Activated B cell treated with CpG ODN at 0.5 μM for 24 hours (primary cell): ENCODE results near the gene GPC4. TPM values are rescaled to one million over a fixed set of nuclear protein-coding genes. Genes with fewer than 3 reads are reported as not detected.

Experiments
- ATAC-seq: fragments of 200-7000 bp; cut with Tn5 transposase; one replicate; pipeline ENCODE4 v1.10.0; 2021; ENCODE audit warnings: low read depth, mild to moderate bottlenecking, moderate library complexity
- CTCF ChIA-PET: fragments of 350-600 bp; sonication (Branson Sonifier 250); formaldehyde crosslinking; loops from one replicate; lab custom pipeline; 2021; ENCODE audit warnings: antibody characterized with exemption; lab: Charles Lee
- POLR2A ChIA-PET: fragments of 350-600 bp; sonication (Branson Sonifier 250); formaldehyde crosslinking; loops from one replicate; lab custom pipeline; 2021; ENCODE audit warnings: antibody characterized with exemption; lab: Charles Lee
- DNase-seq: peaks from one replicate; pipeline ENCODE4 v3.0.0; 2022
- H3K27ac Mint-ChIP-seq: one replicate; pipeline ENCODE4 v1.8.0; 2020; ENCODE audit warnings: mixed read lengths
- H3K27me3 Mint-ChIP-seq: one replicate; pipeline ENCODE4 v1.8.0; 2021; ENCODE audit warnings: mixed read lengths
- H3K36me3 Mint-ChIP-seq: one replicate; pipeline ENCODE4 v1.8.0; 2021; ENCODE audit warnings: low read depth, mixed read lengths
- H3K4me1 Mint-ChIP-seq: one replicate; pipeline ENCODE4 v1.8.0; 2021; ENCODE audit warnings: mixed read lengths
- H3K4me3 Mint-ChIP-seq: one replicate; pipeline ENCODE4 v1.8.0; 2020; ENCODE audit warnings: mild to moderate bottlenecking, mixed read lengths
- H3K9me3 Mint-ChIP-seq: one replicate; pipeline ENCODE4 v1.8.0; 2020; ENCODE audit warnings: mixed read lengths
- CTCF ChIP-seq: fragments of 200-600 bp; IDR thresholded peaks from one replicate; pipeline ENCODE4 v1.8.0; 2022; ENCODE audit warnings: antibody characterized with exemption, mild to moderate bottlenecking
- intact Hi-C: fragments of 100-400 bp; cut with micrococcal nuclease; formaldehyde crosslinking; loops from one replicate; pipeline ENCODE4 v1.15.1; 2024
- total RNA-seq: library from RNA; stranded (reverse); gene quantifications from 2 replicates; pipeline ENCODE4 v1.2.3, GENCODE V29; 2022

GPC4 gene
- total RNA-seq, 1 donor from 2014 or later: 0.16 TPM

GRCh38 chrX:133401536-133401935, 13.8 kb downstream of the GPC4 start:
- ChIA-PET POLR2A (no interaction called here), CTCF (no interaction called here)
- ATAC-seq (no peak), DNase-seq (no peak)
- no peaks in the 10 kb centered on the region for H3K9me3 Mint-ChIP-seq
- H3K4me1 Mint-ChIP-seq: no peaks in the 10 kb centered on the region
- no peak for TF ChIP-seq CTCF
- no peaks in the 10 kb centered on the region for H3K27me3 Mint-ChIP-seq
- H3K27ac Mint-ChIP-seq: no peak overlapping the region
- no peaks in the 10 kb centered on the region for H3K36me3 Mint-ChIP-seq
- intact Hi-C loops: no loop called here
- no peak overlapping the region for H3K4me3 Mint-ChIP-seq

GRCh38 chrX:133399411-133399810, 15.9 kb downstream of the GPC4 start:
- no peak for TF ChIP-seq CTCF
- no peaks in the 10 kb centered on the region for H3K36me3 Mint-ChIP-seq

GRCh38 chrX:133394765-133395164, 20.5 kb downstream of the GPC4 start:
- Mint-ChIP-seq H3K36me3 (no peaks in the 10 kb centered on the region), H3K4me1 (no peaks in the 10 kb centered on the region), H3K4me3 (no peak overlapping the region), H3K27ac (no peak overlapping the region), H3K27me3 (peaks cover 2% of the 10 kb centered on the region), H3K9me3 (no peaks in the 10 kb centered on the region)
- CTCF ChIA-PET: no interaction called here
- TF ChIP-seq CTCF: no peak
- intact Hi-C loops: no loop called here
- ATAC-seq (no peak), DNase-seq (no peak)
- POLR2A ChIA-PET: no interaction called here

More at GRCh38 chrX:133399411-133399810, 15.9 kb downstream of the GPC4 start:
- Mint-ChIP-seq H3K4me1 (no peaks in the 10 kb centered on the region), H3K27ac (no peak overlapping the region), H3K27me3 (peaks cover 2% of the 10 kb centered on the region), H3K9me3 (no peaks in the 10 kb centered on the region), H3K4me3 (no peak overlapping the region)
- no peak for DNase-seq
- ChIA-PET POLR2A (no interaction called here), CTCF (no interaction called here)
- no peak for ATAC-seq
- intact Hi-C loops: no loop called here

GRCh38 chrX:133392671-133393070, 22.6 kb downstream of the GPC4 start:
- no peak for DNase-seq
- Mint-ChIP-seq H3K27me3 (peaks cover 2% of the 10 kb centered on the region), H3K4me3 (no peak overlapping the region), H3K27ac (no peak overlapping the region), H3K4me1 (no peaks in the 10 kb centered on the region), H3K36me3 (no peaks in the 10 kb centered on the region), H3K9me3 (no peaks in the 10 kb centered on the region)
- no peak for TF ChIP-seq CTCF
- ATAC-seq: no peak
- intact Hi-C loops: no loop called here
- ChIA-PET CTCF (no interaction called here), POLR2A (no interaction called here)

GRCh38 chrX:133391111-133391510, 24.2 kb downstream of the GPC4 start:
- ChIA-PET POLR2A (no interaction called here), CTCF (no interaction called here)
- ATAC-seq (no peak), DNase-seq (no peak)
- Mint-ChIP-seq H3K27ac (no peak overlapping the region), H3K4me3 (no peak overlapping the region), H3K9me3 (no peaks in the 10 kb centered on the region), H3K4me1 (no peaks in the 10 kb centered on the region), H3K27me3 (peaks cover under 1% of the 10 kb centered on the region), H3K36me3 (no peaks in the 10 kb centered on the region)
- TF ChIP-seq CTCF: no peak
- intact Hi-C loops: no loop called here
